ENCODE data around the gene TMEM156. TPM values are rescaled to one million over a fixed set of nuclear protein-coding genes. Genes with fewer than 3 reads are reported as not detected.
A peak's percentile ranks its signal among the peaks of the same experiment; 100 is the strongest.

The TMEM156 gene
- total and polyA plus RNA-seq, 2 of the 4 experiments (the other 2 are of a cell fraction) = 0.53 to 0.54 TPM

- Histone ChIP-seq H3K56ac (ENCODE audit: extremely low read depth, insufficient read depth, low read length) (peak overlapping the region; percentile 41; the same call in 1 of the 2 replicates), H3K9me1 (ENCODE audit: insufficient read depth, low read length) (peaks cover 7% of the 10 kb centered on the region), H3K36me3 (ENCODE audit: control insufficient read depth, insufficient read depth, low read length) (no peaks in the 10 kb centered on the region), H4K20me1 (ENCODE audit: insufficient read depth, low read length) (no peaks in the 10 kb centered on the region), H3K9me3 (ENCODE audit: control insufficient read depth, insufficient read depth, low read length) (no peaks in the 10 kb centered on the region), H2BK120ac (ENCODE audit: low read depth, low read length) (peak overlapping the region; percentile 97), H3K9ac (ENCODE audit: low read depth, low read length) (no peak overlapping the region), H3K4me2 (ENCODE audit: low read depth, low read length) (no peak overlapping the region), H4K5ac (ENCODE audit: low read depth, low read length) (peak overlapping the region; percentile 83), H3K27me3 (ENCODE audit: control insufficient read depth, insufficient read depth, low read length) (no peaks in the 10 kb centered on the region), H4K8ac (ENCODE audit: low read depth in 2 of 2, low read length in 2 of 2) (peak overlapping the region; percentile 91), H4K91ac (ENCODE audit: insufficient read depth, low read depth, low read length) (peak overlapping the region; percentile 79), H3K4me1 (ENCODE audit: control insufficient read depth, insufficient read depth, low read length) (peaks cover 20% of the 10 kb centered on the region), H2AK9ac (replicated peaks; ENCODE audit: low read depth, low read length, poor library complexity) (no peak overlapping the region), H2BK20ac (ENCODE audit: low read depth, low read length) (peak overlapping the region; percentile 78), H3K23ac (ENCODE audit: low read depth, low read length) (0 out of 2 replicates have a peak overlapping the region, but pooled peaks have one; percentile 19), H2AK5ac (ENCODE audit: low read depth, low read length) (no peak overlapping the region), H2BK5ac (ENCODE audit: low read depth, low read length, poor library complexity, severe bottlenecking) (peak overlapping the region; percentile 89), H3K79me1 (ENCODE audit: low read depth in 1 of 2, low read length in 2 of 2) (peaks cover 0 to 15% of the 10 kb centered on the region in 2 experiments; a peak in 2 of 4 replicates), H2AFZ (replicated peaks; ENCODE audit: low read length, poor library complexity) (no peak overlapping the region), H3K4ac (ENCODE audit: low read depth, low read length) (peak overlapping the region; percentile 94; the same call in 1 of the 2 replicates), H3K14ac (replicated peaks; ENCODE audit: low read depth, low read length) (peak overlapping the region; percentile 91), H2BK15ac (ENCODE audit: low read depth, low read length) (peak overlapping the region; percentile 96), H3K18ac (ENCODE audit: low read depth, low read length) (peak overlapping the region; percentile 82), H3K27ac (ENCODE audit: insufficient read depth, low read length) (peak overlapping the region; percentile 70; the same call in 1 of the 2 replicates), H3K4me3 (ENCODE audit: insufficient read depth, low read depth, low read length) (no peak overlapping the region)
- intact Hi-C loops (cut with micrococcal nuclease) = no loop called here
- 50 to 100% methylated on average over 1 to 2 of the region's 6 CpGs for WGBS, 2 experiments (ENCODE audit: extremely low coverage in 2 of 2, insufficient read length in 1 of 2)
- TF ChIP-seq CTCF (conservative IDR thresholded peaks at IDR 0.05; ENCODE audit: low read depth, low read length) = no peak
- TF ChIP-seq MXI1 (IDR thresholded peaks at IDR 0.05; ENCODE audit: borderline replicate concordance, low read depth, low read length) = no peak
- TF ChIP-seq CHD1 (IDR thresholded peaks at IDR 0.05; ENCODE audit: low read depth, low read length) = no peak
- no peak for TF ChIP-seq CEBPB (IDR thresholded peaks at IDR 0.05; ENCODE audit: low read depth, low read length)
- TF ChIP-seq RFX5 (IDR thresholded peaks at IDR 0.05; ENCODE audit: low read depth, low read length) = no peak
- TF ChIP-seq MAZ (IDR thresholded peaks at IDR 0.05; ENCODE audit: borderline replicate concordance, low read depth, low read length) = no peak
- no peak for TF ChIP-seq USF2 (IDR thresholded peaks at IDR 0.05; ENCODE audit: low read depth, low read length)
- TF ChIP-seq SMC3 (IDR thresholded peaks at IDR 0.05; ENCODE audit: low read depth, low read length) = no peak
- TF ChIP-seq BHLHE40 (IDR thresholded peaks at IDR 0.05; ENCODE audit: low read depth, low read length) = no peak; the same call in 1 of the 2 replicates
- DNase-seq (peak; percentile 65), ATAC-seq (ENCODE audit: low read depth) (no peak)
- in situ Hi-C loops (cut with MboI; ENCODE audit: low sequenced_read_pairs) = no loop called here
- no TSS peak for BruUV-seq (replicated peaks)
- dilution Hi-C loops (cut with HindIII; ENCODE audit: low sequenced_read_pairs, unreplicated experiment) = no loop called here
- ChIA-PET POLR2A (ENCODE audit: unreplicated experiment) (interaction anchor here (0.5 to 0.9 kb wide), 2 partner anchors 94 to 158 kb away, joined by 4 read pairs; no protein-coding TSS in a partner anchor), CTCF (interaction anchor here (1.4 kb wide), 1 partner anchor 184 kb away, joined by 3 read pairs; no protein-coding TSS in a partner anchor)
These were observed 81.5 kb downstream of the TMEM156 start for GRCh38 chr4:38950734-38951133.

Measured in IMR-90 (cell line).